ENCODE measurements around the gene CATSPERZ. TPM values are rescaled to one million over a fixed set of nuclear protein-coding genes. Genes with fewer than 3 reads are reported as not detected.

Gene CATSPERZ
- total and polyA plus RNA-seq, 2 donors from 2014 or later: not detected

GRCh38 chr11:64251753-64252002, 48.5 kb upstream of the CATSPERZ start:
- intact Hi-C loops (cut with DNase I): no loop called here
- Histone ChIP-seq H3K9ac (ENCODE audit: low read length in 3 of 3) (peak overlapping the region in 2 of 3 donors; percentile 78 to 80), H3K27ac (ENCODE audit: low read depth in 2 of 2, low read length in 2 of 2) (peak overlapping the region in 1 of 2 donors; percentile 7), H3K36me3 (ENCODE audit: control insufficient read depth in 2 of 3, insufficient read depth in 3 of 3, low read length in 3 of 3) (peaks cover 0 to 6% (median 0%) of the 10 kb centered on the region in 3 donors), H3K4me1 (ENCODE audit: control insufficient read depth in 2 of 3, insufficient read depth in 2 of 3, low read depth in 1 of 3, low read length in 3 of 3) (peaks cover 0 to 26% (median 5%) of the 10 kb centered on the region in 3 donors), H3K27me3 (ENCODE audit: control insufficient read depth, insufficient read depth, low read length) (no peaks in the 10 kb centered on the region), H3K9me3 (ENCODE audit: control insufficient read depth in 2 of 3, insufficient read depth in 1 of 3, low read length in 3 of 3) (no peaks in the 10 kb centered on the region), H3K4me3 (ENCODE audit: low read length in 3 of 3) (peak overlapping the region; percentile 57 to 74 (median 71))
- peak in 1 of 5 donors; percentile 82 for DNase-seq
- no peak for TF ChIP-seq CTCF (IDR thresholded peaks at IDR 0.05; ENCODE audit: borderline replicate concordance, extremely low read depth, insufficient read depth)
- no peak for FAIRE-seq

GRCh38 chr11:64252003-64252872, 47.9 kb upstream of the CATSPERZ start:
- H3K4me1 ChIP-seq (ENCODE audit: control insufficient read depth in 2 of 3, insufficient read depth in 2 of 3, low read depth in 1 of 3, low read length in 3 of 3): peaks cover 0 to 26% (median 5%) of the 10 kb centered on the region in 3 donors
- H3K36me3 ChIP-seq (ENCODE audit: control insufficient read depth in 2 of 3, insufficient read depth in 3 of 3, low read length in 3 of 3): peaks cover 0 to 6% (median 0%) of the 10 kb centered on the region in 3 donors
- H3K4me3 ChIP-seq (ENCODE audit: low read length in 3 of 3): peak overlapping the region; percentile 57 to 74 (median 71)
- no peaks in the 10 kb centered on the region for H3K27me3 ChIP-seq (ENCODE audit: control insufficient read depth, insufficient read depth, low read length)
- intact Hi-C loops (cut with DNase I): no loop called here
- H3K9me3 ChIP-seq (ENCODE audit: control insufficient read depth in 2 of 3, insufficient read depth in 1 of 3, low read length in 3 of 3): no peaks in the 10 kb centered on the region
- FAIRE-seq (no peak), DNase-seq (peak in 1 of 5 donors; percentile 77)
- peak; percentile 8 for TF ChIP-seq CTCF (IDR thresholded peaks at IDR 0.05; ENCODE audit: borderline replicate concordance, extremely low read depth, insufficient read depth)
- H3K9ac ChIP-seq (ENCODE audit: low read length in 3 of 3): peak overlapping the region in 2 of 3 donors; percentile 78 to 80
- peak overlapping the region; percentile 7 to 32 for H3K27ac ChIP-seq (ENCODE audit: low read depth in 2 of 2, low read length in 2 of 2)

- TF ChIP-seq CTCF (IDR thresholded peaks at IDR 0.05; ENCODE audit: borderline replicate concordance, extremely low read depth, insufficient read depth): no peak
- Histone ChIP-seq H3K27ac (ENCODE audit: low read depth in 2 of 2, low read length in 2 of 2) (no peak overlapping the region), H3K9ac (ENCODE audit: low read length in 3 of 3) (no peak overlapping the region), H3K4me1 (ENCODE audit: control insufficient read depth in 2 of 3, insufficient read depth in 2 of 3, low read depth in 1 of 3, low read length in 3 of 3) (peaks cover 0 to 22% (median 5%) of the 10 kb centered on the region in 3 donors), H3K4me3 (ENCODE audit: low read length in 3 of 3) (no peak overlapping the region), H3K9me3 (ENCODE audit: control insufficient read depth in 2 of 3, insufficient read depth in 1 of 3, low read length in 3 of 3) (no peaks in the 10 kb centered on the region), H3K36me3 (ENCODE audit: control insufficient read depth in 2 of 3, insufficient read depth in 3 of 3, low read length in 3 of 3) (peaks cover 0 to 6% (median 0%) of the 10 kb centered on the region in 3 donors), H3K27me3 (ENCODE audit: control insufficient read depth, insufficient read depth, low read length) (no peaks in the 10 kb centered on the region)
- intact Hi-C loops (cut with DNase I): no loop called here
- FAIRE-seq (no peak), DNase-seq (no peak)
Observed at GRCh38 chr11:64253043-64253442, 47.1 kb upstream of the CATSPERZ start.

Measured in kidney (tissue), 14 donors.